ENCODE measurements around the gene CTSE. TPM values are rescaled to one million over a fixed set of nuclear protein-coding genes. Genes with fewer than 3 reads are reported as not detected.
A peak's percentile ranks its signal among the peaks of the same experiment; 100 is the strongest.

The CTSE gene
- total and polyA plus RNA-seq, 12 donors: 0.01 TPM; not detected in 11

DNA sequence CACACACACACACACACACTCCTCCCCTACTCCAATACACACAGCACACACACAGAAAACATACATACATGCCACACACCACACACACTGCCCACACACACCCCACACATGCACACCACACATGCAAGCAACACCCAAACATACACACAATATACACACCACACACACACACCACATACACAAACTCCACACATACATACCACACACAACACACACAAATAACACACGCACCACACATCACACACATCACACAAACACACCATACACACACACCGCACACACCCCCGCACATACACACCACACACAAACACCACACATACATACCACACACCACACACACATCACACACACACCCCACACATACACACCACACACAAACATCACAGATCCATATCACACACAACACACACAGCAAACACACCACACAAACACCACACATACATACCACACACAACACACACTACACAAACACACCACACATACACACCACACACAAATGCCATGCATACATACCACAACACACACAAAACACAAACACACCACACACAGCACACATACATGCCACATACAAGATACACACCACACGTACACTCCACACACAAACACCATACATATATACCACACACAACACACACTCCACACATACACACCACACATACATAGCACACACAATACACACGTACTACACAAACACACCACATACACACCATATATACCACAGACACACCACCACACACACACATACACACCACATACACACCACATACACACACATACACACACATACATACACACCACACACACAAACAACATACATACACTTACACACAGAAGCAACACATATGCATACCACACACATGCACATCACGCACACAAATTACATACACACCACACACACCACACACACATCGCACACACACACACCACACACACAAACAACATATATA lies 19.6 kb downstream of the CTSE start:
- TF ChIP-seq, protein P1, sequence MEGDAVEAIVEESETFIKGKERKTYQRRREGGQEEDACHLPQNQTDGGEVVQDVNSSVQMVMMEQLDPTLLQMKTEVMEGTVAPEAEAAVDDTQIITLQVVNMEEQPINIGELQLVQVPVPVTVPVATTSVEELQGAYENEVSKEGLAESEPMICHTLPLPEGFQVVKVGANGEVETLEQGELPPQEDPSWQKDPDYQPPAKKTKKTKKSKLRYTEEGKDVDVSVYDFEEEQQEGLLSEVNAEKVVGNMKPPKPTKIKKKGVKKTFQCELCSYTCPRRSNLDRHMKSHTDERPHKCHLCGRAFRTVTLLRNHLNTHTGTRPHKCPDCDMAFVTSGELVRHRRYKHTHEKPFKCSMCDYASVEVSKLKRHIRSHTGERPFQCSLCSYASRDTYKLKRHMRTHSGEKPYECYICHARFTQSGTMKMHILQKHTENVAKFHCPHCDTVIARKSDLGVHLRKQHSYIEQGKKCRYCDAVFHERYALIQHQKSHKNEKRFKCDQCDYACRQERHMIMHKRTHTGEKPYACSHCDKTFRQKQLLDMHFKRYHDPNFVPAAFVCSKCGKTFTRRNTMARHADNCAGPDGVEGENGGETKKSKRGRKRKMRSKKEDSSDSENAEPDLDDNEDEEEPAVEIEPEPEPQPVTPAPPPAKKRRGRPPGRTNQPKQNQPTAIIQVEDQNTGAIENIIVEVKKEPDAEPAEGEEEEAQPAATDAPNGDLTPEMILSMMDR (IDR thresholded peaks at IDR 0.05): no peak
- DNase-seq: no peak
- intact Hi-C loops (cut with DNase I): no loop called here

DNA sequence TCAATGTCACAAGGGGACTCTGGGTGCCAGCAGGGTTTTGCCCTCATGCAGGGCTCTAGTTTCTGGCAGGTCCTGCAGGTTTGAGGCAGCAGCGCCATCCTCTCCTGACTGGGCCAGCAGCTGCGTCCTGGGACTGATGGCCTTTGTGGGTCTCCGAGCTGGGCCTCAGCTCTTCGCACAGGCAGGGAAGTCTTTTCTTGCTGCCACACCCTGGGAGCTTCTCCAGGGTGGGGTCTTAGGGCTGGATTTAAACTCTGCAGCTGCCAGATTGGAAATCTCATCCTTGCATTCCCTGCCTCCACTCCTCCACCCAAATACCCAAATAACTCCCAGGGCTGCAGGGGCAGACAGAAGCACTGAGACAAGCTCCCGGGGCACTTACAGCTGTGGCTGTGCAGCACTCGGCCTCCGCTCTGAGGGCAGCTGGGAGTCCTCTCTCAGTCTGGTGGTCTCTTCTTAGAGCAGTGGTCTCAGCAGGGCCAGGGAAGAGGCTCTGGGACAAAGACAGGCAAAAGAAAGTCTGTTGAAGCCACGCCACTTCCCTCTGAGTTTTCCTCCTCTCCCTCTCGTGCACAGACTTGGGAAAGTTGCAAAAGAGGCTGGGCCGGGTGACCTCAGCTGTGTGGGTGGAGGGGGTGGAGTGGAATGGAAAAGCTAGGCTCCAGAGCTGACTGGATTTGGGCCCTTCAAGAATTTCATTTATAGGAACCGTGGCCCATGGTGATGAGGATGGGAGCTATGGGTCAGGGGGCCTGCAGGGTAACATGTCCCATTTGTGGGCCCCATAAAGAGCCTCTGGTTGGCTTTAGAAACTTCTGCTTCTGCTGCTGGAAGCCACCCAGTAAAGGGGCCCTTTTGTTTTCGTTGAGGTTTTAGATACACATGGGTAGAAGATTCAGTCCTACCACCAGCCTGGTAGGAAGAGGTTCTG lies 20.6 kb downstream of the CTSE start, which contains the start of gene RAB7B:
Gene RAB7B (minus strand): TSS at position 525 of the 931 bp plus-strand sequence. CDS start 9,260 bp downstream, outside the sequence.
- intact Hi-C loops (cut with DNase I): no loop called here
- TF ChIP-seq, protein P1 (IDR thresholded peaks at IDR 0.05): no peak
- peak within 1 kb of the TSS; percentile 10 to 80 (median 62) for H3K27ac ChIP-seq
- H3K36me3 ChIP-seq: no peaks in the 10 kb centered on the region
- H3K4me3 ChIP-seq: peak within 1 kb of the TSS in 9 of 10 donors; percentile 24 to 59 (median 45)
- H3K4me1 ChIP-seq: peaks cover 0 to 64% (median 22%) of the 10 kb centered on the region in 9 donors
- no peaks in the 10 kb centered on the region for H3K27me3 ChIP-seq
- ATAC-seq (peak; percentile 64 to 86 (median 78)), DNase-seq (peak; percentile 47 to 53)
- 42 to 45% methylated on average over 12 of the region's 12 CpGs for WGBS, 2 donors
- no peaks in the 10 kb centered on the region for H3K9me3 ChIP-seq

More for the DNA sequence above, 19.6 kb downstream of the CTSE start:
- ATAC-seq: peak in 1 of 8 donors; percentile 8
- Histone ChIP-seq H3K9me3 (no peaks in the 10 kb centered on the region), H3K27me3 (no peaks in the 10 kb centered on the region), H3K4me1 (peaks cover 0 to 61% (median 22%) of the 10 kb centered on the region in 9 donors), H3K27ac (peak overlapping the region in 2 of 10 donors; percentile 76 to 80), H3K36me3 (no peaks in the 10 kb centered on the region), H3K4me3 (no peak overlapping the region)
- 95 to 97% methylated on average over 7 of the region's 7 CpGs for WGBS, 2 donors

DNA sequence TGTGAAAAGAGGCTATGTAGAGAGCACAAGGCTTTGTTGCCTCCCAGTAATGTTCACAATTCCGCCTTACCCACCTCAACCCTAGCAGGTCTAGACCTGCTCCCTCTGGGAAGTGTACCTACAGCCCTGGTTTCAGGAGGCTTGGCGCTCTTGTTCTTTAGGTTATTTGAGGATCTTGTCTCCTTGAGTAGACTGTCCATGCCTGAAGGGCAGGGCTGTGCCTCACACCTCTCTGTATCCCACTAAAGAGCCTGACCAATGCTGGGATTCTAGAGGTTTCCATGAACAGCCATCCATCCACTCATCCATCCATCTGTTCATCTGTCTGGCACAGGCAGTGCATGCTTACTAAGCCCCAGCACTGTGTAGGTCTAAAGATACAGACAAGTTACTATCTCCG lies 21.5 kb downstream of the CTSE start:
- TF ChIP-seq, protein P1 (IDR thresholded peaks at IDR 0.05): no peak
- Histone ChIP-seq H3K4me1 (peaks cover 0 to 65% (median 22%) of the 10 kb centered on the region in 9 donors), H3K4me3 (peak overlapping the region in 7 of 10 donors; percentile 32 to 59 (median 48)), H3K27ac (peak overlapping the region in 5 of 10 donors; percentile 58 to 80 (median 67)), H3K36me3 (no peaks in the 10 kb centered on the region), H3K9me3 (no peaks in the 10 kb centered on the region), H3K27me3 (no peaks in the 10 kb centered on the region)
- 91 to 98% methylated on average over 3 of the region's 3 CpGs for WGBS, 2 donors
- no peak for DNase-seq
- no peak for ATAC-seq
- intact Hi-C loops (cut with DNase I): no loop called here

DNA sequence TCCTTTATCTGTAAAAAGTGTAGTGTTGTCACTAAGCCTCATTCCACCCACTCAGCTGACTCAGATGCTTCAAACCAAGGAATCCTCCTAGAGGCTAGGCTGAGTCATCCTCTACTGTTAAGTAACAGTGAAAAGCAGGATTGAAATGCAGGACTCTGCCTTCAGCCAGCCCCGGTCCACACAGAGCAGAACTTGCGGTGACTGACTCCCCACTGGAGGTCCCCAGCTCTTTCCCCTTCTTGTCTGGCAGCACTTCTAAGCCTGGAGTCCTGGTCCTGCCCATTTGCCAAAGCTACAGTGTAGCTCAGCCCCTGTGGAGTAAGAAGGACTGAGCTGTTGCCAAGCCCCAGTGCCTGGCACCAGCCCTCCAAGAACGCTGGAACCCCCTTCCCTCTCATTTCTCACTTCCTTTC lies 22.2 kb downstream of the CTSE start:
- peak overlapping the region in 5 of 10 donors; percentile 45 to 59 (median 51) for H3K4me3 ChIP-seq
- peak in 7 of 8 donors; percentile 32 to 79 (median 66) for ATAC-seq

More for the DNA sequence above, 22.2 kb downstream of the CTSE start:
- TF ChIP-seq, protein P1 (IDR thresholded peaks at IDR 0.05): no peak
- peaks cover 0 to 61% (median 22%) of the 10 kb centered on the region in 9 donors for H3K4me1 ChIP-seq
- 43 to 46% methylated on average over 3 of the region's 3 CpGs for WGBS, 2 donors
- no peaks in the 10 kb centered on the region for H3K27me3 ChIP-seq
- peak overlapping the region in 3 of 10 donors; percentile 20 to 67 (median 47) for H3K27ac ChIP-seq
- no peaks in the 10 kb centered on the region for H3K9me3 ChIP-seq
- no peak for DNase-seq
- intact Hi-C loops (cut with DNase I): no loop called here
- no peaks in the 10 kb centered on the region for H3K36me3 ChIP-seq

Measured in heart right ventricle (tissue), 16 donors.